Adrenal gland (tissue), 5 donors: ENCODE data around the gene COL4A5.

Experiments
- POLR2A ChIP-seq, 2 donors: fragments of 450-650 bp; IDR thresholded peaks; one replicate each; pipeline ENCODE4 v1.6.1; 2017; ENCODE audit warnings: antibody characterized with exemption in 2 of 2, mild to moderate bottlenecking in 2 of 2, moderate library complexity in 1 of 2
- TF ChIP-seq, protein P1 (sequence below), 6 experiments: fragments of 450-650 bp in 4 of 6; fragments of 200-600 bp in 2 of 6; sonication (generic) in 1 of 6; IDR thresholded peaks; 1 replicate in 5 of 6; 2 replicates in 1 of 6; pipeline versions ENCODE4 v1.5.1 to v1.8.0; 2016 to 2021; ENCODE audit warnings: antibody characterized with exemption in 6 of 6, mild to moderate bottlenecking in 2 of 6, moderate library complexity in 1 of 6
- donor health status: DM: no; HTN: no; CAD: no.

DNA sequence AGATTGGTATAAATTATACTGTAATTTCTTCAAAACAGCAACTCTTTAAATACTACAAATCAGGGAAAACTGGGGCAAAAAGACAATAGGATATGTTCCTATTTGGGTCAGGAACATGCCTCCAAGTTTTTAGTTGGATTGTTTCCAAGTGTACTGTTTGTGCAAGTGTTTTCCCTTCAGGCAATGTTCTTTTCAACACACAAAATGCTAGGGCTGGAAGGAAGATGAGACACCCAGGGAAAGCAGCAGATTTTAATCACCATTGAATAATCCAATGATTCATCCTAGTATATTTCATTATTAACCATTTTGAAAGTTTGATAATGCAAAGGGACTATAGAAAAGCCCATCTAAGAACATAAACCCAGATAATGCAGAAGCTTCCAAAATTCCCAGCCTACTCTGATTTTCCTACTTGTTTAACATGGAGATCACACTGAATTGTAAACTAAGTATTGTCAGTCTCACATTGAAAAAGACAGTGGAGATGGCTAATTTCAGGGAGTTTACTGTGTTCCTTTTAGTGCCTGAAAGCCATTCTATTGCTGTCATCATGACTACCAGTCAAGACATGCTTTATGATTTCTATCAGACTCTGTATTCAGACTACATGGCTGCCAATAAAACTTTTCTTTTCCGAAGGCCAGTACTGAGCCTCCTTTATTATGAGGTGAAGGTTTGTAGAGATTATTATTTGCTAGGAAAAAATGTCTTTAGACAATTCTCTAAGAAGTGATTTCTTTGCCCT lies 40.0 kb upstream of the COL4A5 start:
- TF ChIP-seq, protein P1, sequence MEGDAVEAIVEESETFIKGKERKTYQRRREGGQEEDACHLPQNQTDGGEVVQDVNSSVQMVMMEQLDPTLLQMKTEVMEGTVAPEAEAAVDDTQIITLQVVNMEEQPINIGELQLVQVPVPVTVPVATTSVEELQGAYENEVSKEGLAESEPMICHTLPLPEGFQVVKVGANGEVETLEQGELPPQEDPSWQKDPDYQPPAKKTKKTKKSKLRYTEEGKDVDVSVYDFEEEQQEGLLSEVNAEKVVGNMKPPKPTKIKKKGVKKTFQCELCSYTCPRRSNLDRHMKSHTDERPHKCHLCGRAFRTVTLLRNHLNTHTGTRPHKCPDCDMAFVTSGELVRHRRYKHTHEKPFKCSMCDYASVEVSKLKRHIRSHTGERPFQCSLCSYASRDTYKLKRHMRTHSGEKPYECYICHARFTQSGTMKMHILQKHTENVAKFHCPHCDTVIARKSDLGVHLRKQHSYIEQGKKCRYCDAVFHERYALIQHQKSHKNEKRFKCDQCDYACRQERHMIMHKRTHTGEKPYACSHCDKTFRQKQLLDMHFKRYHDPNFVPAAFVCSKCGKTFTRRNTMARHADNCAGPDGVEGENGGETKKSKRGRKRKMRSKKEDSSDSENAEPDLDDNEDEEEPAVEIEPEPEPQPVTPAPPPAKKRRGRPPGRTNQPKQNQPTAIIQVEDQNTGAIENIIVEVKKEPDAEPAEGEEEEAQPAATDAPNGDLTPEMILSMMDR (IDR thresholded peaks at IDR 0.05) = no peak
- no peak for TF ChIP-seq POLR2A (IDR thresholded peaks at IDR 0.05)
